HG02610 (cell line): ENCODE data around the gene TSKU.

Source experiments
- ATAC-seq: cut with Tn5 transposase; IDR thresholded peaks from one replicate; pipeline ENCODE4 v1.9.1; 2021; ENCODE audit warnings: mild to moderate bottlenecking, moderate library complexity; ENCODE audit not compliant: unreplicated experiment

Gene TSKU

DNA sequence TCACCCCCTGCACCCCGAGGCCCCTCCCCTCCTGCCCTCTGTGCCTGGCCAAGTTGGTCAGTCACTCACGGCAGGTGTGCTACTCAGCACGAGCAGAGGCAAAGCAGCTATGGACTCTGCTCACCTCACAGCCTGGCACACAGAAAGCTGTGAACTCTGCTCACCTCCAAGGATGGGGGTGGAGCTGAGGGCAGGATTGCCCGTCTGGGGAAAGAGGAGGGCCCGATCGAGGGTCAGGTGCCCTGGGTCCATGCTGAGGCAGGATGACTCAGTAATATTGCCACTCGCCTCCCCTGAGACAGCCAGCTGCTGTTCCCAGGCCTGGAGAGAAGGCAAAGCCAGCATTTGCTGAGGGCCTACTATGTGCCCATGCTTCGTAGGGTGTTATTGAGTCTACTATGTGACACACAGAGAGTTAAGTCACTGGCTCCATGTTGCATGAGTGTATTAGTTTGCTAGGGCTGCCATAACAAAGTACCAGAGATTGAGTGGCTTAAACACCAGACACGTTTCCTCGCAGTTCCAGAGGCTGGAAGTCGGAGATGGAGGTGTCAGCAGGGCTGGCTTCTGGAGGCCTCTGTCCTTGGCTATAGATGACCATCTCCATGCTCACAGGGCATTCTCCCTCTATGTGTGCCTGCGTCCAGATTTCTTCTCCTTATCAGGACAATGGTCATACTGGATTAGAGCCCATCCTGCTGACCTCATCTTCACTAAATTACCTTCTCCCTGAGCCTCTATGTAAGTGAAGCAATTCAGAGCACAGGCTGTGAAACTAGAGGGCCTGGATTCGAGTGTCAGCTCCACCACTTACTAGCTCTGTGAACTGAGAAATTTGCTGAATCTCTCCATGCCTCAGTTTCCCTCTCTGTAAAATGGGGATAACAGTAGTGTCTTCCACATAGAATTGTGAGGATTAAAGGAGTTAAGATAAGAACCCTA is 13.2 kb upstream of the TSKU start:
- no peak for ATAC-seq

DNA sequence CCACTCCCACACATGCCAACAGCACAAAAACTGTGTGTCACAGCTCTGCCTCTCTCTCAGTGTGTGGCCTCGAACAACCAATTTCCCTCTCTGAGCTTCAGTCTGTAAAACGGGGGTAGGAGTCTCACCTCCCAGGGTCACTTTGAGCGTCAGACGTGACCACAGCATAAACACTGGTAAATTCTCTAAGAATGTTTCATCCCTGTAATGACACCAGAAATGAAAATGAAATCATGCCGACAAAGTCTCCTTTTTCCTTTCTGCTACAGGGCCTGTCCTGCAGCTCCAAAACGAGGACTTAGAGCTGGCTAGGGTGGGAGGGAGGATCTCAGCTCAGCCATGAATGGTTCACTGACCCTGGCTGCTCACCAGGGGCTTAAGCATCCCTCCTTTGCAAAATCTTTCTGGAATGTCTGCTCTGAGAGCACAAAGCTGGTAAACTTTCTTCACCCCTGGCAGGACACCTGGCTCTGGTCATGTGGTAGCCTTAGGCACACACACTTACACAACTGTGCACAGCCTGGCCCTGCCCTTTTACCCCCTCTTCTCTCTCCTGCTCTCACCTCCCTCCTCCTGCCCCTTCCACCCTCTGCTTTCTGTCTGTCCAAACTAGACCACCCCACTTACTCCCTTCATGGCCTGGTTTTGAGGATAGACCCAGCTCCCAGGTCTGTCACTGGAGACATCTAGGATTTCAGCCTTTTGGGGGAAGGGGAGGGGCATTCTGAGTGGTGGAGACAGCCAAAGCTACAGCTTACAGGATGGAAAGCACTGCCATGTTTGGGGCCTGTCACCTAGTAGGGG is 12.3 kb upstream of the TSKU start:
- ATAC-seq = no peak

DNA sequence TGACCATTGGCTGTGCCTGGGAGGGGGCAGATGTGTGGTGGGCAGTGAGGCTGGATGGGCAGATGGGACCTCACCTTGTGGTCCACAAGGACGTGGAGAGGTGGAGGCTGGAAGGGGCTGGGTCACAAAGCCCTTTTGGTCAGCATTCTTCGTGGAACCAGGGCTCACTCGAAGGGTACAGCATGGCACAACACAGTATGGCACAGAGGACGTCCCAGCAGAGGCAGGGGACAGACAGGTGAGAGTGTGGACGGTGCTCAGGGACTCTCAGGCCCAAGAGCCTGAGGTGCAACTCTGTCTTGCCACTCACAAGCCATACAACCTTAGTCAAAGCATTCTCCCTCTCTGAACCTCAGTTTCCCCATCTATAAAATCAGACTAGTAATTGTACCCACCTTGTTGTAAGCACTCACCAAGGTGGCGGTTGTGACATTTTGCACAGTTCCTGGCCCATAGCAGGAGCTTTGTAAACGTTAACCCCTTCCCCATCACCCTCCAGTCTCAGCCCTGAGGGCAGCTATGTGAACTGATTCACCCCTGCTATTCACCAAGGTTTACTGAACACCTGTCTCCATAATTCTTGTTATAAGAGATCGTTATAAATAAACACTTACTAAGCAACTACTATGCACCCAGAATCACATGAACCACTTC is 11.6 kb upstream of the TSKU start:
- ATAC-seq = no peak

DNA sequence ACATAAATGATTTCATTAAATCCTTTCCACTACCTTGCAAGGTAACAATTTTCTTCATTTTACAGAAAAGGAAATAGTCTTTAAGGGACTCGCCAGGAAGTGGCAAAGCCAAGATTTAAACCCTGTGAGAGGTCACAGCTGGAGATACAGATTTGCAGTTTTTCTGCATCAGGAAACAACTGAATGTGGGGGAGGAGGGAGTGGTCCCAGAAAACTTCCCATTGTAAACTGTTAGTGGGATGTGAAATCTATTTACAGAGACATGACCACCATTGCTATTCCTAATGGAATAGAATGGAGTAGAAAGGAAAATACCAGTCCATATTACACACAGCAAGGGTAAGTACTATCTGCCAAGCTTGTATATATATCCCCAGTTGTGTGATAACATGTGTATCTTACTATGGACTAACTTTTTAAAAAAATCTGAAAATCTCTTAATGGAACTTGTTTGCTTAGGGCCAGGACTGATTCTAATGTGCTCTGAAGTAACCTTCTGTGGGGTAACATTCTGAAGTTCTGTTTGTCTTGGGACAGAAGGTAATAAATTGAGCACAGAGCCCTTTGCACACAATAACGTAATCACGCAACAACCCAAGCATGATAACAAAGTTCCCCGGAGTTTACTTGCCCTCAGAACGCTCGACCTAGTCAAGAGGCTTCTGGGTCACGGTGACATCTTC is 10.9 kb upstream of the TSKU start:
- ATAC-seq = no peak

DNA sequence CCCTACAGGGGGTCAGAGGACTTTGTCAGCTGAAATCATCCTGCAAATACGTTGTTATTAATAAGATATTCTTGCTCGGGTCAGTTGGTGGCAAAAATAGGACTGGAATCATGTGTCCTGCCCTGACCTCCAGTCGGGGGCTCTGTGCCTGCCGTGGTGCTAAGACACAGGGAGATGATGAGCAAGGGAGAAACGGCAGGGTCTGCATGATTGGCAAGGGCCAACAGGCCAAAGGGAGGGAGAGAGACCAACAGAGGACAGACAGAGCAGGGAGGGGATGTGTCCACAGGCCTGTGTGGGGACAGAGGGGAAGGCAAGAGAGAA is 10.4 kb upstream of the TSKU start:
- ATAC-seq = no peak

DNA sequence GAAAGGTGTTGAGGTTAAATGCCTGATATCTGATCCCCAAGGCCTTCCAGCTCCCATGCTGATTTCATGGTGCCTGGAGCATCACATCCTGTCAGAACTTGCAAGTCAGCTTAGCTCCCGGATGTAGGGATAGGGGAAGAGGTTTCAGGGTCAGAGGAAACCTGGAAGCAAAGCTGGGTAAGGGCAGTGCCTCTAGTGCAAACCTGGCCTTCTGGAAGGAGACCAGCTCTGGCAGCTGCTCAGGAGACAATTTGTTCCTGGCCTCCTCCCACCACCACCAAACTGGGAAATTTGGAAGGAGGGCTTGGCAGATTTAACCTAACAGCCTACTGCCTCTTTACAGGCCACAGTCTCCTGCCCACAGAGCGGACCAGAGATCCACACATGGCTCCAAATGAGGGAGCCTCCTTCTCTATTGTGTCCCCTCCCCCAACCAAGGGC is 9.2 kb upstream of the TSKU start:
- no peak for ATAC-seq

DNA sequence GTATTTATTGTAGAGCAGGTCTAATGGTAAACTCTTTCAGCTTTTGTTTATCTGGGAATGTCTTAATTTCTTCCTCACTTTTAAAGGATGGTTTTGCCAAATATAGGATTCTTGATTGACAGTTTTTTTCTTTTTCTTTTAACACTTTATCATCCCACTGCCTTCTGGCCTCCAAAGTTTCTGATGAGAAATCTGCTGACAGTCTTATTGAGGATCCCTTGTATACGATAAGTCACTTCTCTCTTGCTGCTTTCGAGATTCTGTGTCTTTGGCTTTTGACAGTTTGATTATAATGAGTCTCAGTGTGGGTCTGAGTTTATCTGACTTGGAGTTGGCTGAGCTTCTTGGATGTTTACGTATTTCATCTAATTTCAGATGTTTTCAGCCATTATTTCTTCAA is 6.7 kb upstream of the TSKU start:
- ATAC-seq = no peak

DNA sequence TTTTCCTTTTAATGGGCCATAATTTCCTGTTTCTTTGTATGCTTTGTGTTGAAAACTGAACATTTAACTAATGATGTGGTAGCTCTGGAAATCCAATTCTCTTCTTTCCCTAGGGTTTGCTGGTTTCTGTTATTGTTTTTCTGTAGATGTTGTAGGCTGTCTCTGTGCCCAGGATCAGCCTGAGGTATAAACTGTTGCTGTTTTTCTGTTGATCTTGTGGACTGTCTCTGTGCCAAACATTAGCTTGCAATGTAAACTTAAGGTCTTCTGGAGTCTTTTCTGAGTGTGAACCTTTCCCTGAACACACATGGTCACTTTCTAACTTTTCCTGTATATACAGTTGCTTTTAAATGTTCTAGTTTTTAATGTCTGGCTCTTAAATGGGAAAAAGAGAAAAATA is 5.9 kb upstream of the TSKU start:
- no peak for ATAC-seq

DNA sequence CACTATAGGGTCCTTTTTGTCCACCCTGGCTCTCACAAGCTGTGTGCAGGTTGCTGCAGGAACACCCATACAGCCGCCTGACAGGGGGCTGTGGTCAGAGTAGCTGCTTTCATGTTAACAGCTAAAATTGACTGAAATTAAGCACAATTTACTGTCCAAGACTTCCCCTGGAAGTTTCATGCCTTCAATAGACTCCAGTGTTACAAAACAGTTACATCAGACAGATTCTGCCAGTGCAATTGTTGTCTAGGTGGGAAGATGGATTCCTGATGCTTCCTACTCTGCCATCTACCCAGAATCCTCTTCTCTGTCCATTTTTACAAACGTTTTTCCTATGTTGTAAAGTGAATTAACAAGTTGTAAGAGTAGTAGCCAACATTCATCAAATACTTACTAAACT is 5.3 kb upstream of the TSKU start:
- no peak for ATAC-seq

DNA sequence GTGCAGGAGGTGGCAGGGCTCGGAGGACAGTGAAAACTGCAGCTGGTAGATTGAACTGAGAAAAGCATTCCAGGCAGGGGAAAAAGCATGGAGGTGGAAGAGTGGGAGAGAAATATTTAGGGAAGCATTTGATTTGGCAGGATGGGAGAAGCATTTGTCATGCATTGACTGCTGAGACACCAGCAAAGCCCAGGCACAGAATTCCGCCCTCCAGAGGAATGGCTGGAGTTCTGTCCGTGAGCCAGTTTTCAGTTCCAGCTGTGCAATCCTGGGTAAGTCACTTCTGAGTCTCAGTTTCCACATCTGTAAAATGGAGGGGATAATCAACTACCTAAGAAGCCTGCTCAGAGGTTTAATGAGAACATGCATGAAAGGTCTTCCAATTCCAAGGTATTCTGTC is 4.3 kb upstream of the TSKU start:
- ATAC-seq = no peak

DNA sequence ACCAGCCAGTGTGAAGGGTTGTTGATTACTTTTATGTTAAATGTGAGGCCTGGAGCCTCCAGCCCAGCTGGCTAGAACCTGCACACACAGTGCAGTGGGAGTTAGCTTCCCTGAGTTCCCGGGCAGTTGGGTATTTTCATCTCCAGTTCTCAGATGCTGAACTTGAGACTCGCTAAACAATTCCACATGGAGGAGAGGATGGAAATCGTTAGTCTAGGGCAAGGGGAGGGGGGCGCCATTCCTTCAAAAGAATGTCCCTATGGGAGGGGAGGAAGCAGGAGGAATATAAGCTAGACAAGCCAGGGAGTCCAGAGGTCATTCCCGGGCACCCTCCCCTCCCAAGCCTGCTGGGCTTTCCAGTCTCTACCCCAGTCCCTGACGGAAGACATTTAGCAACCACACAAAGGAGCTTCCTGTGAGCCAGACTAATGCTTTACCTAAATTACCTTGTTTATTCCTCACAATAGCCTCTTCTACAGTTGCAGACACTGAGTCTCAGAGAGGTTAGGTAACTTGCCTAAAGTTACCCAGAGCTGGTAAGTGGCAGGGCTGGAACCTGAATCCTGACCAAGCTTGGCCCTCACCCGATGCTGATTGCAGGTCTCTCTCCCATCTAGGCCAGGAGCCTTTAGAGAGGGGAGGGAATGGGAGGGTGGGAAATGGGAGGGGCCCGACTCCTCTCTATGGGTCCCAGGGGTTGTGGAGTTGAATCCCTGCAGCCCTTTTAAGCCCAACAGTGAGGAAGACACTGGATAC is 1.9 kb upstream of the TSKU start:
- no peak for ATAC-seq

DNA sequence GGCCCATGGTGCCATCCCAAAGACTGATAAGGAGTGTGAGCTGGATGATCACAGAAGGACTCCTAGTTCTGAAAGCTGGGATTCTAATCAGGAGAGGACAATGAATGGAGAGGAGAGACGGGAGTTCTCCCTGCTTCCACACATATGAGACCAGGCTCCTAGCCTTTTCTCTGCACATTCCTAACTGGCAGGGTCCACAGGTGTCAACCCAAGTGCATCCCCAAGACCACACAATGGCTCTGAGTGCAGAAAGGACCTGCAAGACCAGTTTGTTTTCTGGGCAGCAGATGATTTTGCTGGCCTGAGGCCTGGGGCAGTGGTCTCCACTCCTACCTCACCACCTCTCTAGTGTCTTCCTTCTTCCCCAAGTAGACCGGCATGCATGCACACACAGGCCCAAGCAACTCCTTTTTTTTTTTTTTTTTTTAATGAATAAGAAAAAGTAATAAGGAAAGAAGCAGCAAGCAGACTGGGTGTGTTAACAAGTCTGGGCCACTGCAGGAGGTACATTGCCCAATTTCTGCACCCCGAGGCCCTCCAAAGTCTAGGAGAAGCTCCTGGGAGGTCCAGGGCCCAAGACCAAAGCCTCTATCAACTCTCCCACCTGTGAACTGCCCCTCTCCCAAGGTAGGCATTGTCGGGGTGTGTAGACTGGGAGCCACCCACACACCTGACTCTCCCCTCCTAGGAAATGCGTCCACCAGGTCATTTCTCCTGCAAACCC is 1.2 kb upstream of the TSKU start:
- no peak for ATAC-seq

DNA sequence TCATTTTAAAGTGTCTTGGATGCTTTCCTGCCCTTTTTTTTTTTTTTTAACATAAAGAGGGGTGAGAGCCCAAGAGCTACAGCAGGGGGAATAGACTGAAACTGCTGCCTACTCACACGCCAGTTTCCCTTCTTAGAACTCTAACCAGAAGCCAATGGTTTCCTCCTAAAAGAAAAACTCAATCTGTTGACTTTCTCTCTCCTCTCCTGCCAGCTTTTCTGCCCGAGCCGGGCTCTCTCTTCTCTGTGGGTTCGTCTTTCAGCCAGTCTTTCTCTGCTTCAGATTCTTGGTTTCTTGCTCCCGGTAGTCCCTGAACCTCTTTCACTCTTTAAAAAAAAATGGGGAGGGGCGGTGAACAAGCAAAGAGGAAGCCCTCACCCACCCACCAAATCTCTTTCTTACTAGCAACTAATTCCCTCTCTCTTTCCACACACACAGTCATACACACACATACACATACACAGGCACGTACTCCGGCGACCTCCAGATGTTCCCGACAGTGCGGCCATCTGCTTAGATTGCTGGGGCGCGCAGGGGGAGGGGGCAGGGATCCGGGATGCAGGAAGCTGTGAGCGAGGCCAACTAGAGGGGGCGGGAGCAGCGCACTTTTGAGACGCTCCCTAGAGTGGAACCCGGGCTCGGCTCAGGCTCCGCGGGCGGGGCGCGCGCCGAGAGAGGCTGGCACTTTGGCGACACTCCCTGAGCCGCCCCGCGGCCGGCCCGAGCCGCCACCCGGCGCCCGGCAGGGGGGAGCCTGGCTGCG is 444 bp upstream of the TSKU start:
- ATAC-seq = no peak

DNA sequence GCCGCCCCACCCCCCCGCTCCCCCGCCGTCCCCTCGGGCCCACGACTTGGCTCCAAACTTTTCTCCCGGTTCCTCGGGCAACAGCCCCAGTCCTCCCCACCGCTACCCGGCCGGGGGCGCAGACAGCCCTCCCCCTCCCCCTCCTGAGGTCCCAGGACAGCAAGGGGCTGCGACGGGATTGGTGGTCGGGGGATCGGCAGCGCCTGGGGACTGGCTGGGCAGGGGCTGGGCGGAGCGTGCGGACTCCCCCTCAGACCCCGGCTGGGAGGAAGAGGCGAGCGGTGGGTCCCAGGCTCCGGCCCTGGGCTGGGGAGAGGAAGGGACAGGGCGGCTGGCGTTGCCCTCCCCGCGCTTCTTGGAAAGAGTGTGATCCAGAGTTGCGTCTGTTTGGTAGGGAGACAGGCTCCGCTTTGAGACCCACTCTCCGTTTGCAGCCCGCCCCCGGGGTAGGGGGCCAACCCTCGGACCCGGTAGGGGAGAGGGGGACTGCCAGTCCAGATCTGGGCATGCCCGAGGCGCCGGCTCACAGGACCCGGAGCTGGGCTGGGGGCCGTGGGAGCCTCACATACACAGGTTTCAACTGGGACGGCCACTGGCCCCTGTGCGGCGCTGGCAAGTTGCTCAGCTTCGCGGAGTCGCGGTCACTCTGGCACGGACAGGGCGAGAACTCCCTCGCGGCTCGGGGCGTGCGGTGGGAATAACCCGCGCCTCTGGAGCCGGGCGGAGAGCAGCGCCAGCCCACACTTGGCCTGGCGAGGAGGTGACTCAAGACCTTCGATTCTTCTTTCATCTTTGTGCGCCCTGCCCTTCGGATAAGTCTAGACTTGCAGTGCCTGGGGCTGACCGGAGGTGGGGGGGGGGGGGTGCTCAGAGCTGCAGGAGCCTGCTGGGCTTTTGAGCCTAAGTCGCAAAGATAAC is 999 bp downstream of the TSKU start:
- ATAC-seq = no peak

DNA sequence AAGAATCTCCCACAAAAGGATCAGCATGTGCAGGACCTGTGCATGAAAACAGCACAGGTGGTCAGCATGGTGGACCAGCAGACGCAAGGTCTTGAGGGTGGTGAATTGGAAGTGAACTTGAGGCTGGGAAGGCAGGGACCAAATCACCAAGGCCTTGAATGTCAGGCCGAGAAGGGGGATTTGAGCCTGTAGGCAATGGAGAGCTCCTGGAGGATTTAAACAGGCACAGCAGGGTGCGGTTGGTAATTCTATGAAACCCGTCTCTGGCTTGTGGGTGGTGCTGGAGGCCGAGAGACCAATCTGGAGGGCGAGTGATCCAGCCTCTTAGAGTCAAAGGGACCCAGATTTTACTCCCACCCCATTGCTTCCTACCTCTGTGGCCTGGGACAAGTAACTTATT is 2.4 kb downstream of the TSKU start:
- no peak for ATAC-seq

DNA sequence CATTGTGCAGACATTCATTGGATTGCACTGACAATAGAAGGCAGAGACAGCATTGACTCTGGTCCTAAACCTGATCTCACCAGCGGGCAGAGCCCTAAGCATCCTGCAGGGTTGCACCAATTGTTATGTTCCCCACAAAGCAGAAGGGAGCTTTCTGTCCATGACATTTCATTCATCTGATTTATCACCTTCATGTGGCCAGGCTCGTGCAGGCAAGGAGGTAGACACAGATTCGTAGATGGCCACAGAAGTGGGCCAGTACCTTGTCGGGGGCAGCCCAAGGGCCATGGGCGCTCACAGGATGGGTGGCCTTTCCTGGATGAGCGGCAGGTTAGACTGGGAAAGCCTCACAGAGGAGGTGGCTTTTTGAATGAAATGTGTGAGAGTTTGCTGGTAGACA is 2.9 kb downstream of the TSKU start:
- no peak for ATAC-seq

DNA sequence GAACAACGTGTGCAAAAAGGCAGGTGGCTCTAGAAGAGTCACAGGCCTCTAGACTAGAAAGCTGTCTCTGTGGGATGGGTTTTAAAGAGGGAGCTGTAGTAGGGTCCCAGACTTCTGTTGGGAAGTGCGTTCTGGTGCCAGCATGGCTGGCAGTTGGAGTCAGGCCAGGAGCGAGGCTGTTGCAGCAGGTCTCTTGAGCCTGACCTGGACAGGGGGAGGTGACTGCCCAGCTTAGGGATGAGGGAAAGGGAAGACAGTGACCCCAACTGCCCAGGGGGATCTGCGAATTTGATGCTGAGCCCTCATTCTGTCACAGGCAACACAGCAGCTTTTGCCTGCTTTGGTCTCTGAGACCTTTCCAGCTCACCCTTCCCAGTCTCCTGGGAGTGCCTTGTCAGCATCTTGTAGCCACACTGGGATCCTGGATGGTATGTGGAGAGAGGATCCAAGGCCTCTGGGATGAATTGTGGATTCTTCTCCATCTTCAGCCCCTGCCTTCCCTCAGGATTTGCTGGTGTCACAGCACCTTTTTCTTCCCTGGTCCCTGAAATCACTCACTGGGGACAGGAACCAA is 3.4 kb downstream of the TSKU start:
- ATAC-seq = no peak

DNA sequence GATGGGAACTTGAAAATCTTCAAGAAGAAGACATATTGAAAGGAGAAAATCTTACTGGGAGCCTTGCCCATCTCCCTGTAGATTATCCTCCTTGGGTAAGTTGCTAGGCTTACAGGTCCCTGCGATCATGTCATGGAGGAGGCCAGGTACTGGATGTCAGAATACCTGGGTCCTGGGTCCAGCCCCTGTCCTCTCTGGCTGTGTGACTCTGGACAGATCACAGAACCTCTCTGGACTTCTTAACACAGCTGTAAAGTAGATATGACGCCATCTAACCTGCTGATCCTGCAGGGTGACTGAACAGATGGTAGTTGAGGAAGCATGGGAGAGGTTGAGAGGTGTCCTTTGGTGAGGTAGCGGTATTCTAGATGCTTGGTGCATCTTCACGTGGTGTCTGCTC is 4.1 kb downstream of the TSKU start:
- ATAC-seq = no peak
